Right renal cortex interstitium (tissue), 3 donors: ENCODE results near the gene CLASP2. TPM values are rescaled to one million over a fixed set of nuclear protein-coding genes. Genes with fewer than 3 reads are reported as not detected.

Source experiments
- DNase-seq, 3 donors: peaks; one replicate each; pipeline ENCODE4 v3.0.0-alpha.2; 2013; ENCODE audit warnings: low read depth in 3 of 3, low spot score in 2 of 3
- polyA plus RNA-seq, 3 donors: library from polyadenylated mRNA; unstranded; fragments of 120-200 nt; gene quantifications; one replicate each; pipeline ENCODE4 v1.2.1, GENCODE V29; 2013; ENCODE audit not compliant: insufficient read length in 3 of 3

CLASP2 gene
- polyA plus RNA-seq, 3 donors, result 51.3 to 58.0 (median 55.6) TPM

DNA sequence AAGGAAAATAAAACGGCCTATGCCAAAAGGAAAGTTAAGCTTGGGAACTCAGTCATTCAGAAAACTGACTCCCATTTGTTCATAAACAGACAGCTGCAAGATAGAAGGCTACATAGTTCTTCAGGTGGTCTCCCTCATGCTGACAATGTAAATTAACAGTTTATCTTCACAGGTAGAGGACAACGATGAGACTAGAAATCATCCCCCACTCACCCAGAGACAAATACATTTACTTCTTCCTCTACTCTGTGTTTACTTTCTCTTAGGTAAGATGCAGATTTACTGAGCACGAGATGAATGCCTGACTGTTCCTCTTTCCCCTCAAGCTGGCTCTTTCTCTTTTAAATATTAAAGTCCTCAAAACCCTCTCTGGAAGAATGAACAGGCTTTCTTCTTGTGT is 160.2 kb downstream of the CLASP2 start:
- DNase-seq, result no peak

DNA sequence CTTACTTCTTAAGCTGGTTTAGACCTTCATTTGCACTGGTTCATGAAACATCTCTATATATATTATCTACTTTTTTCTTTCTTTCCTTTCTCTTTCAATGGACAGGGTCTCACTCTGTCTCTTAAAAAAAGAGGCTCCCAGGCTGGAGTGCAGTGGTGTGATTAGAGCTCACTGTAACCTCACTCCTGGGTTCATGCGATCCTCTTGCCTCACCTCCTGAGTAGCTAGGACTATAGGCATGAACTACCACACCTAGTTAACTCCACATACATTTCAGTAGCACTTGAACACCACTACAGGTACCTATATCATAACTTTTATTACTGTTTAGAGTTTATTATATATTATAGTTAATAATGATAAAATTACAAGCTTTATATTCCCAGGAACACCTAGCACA is 160.8 kb downstream of the CLASP2 start:
- no peak for DNase-seq

- DNase-seq, result no peak
Observed at GRCh38 chr3:33547101-33547500, 171.0 kb downstream of the CLASP2 start.

DNA sequence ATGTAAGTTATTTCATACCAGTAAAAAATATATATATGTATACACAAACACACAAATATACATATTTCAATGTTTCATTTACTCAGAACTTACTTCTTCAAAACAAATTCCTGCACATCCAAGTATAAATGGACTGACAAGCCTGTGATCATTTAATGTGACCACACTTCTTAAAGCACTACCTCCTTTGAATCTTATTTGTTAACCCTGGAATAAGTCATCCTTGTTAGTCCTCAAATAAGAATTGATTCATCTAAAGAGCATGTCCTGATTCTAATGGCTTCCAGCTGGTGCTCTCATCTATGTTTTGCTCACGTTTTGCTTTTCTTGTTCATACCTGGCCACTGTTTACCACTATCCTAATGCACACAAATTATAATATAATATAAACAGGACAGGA is 173.9 kb downstream of the CLASP2 start:
- DNase-seq, result no peak

DNA sequence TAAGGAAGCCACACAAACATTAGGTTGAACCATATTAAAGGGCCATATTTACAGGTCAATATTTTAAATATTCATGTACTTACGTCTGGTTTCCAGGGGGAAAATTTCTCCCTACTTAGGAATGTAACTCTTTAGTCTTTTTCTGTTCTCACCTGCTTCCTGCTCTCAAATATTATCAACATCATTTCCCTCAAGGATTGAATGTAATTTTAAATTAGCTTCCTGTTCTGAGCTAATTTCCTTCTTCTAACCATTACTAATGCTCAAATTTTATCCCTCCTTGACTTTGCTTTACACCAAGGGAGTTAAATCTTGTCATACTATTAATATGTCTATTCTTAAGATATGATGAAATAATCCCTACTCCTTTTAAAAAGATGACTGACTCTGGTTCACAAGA is 174.5 kb downstream of the CLASP2 start:
- no peak for DNase-seq

GRCh38 chr3:33541918-33542317 is 176.1 kb downstream of the CLASP2 start:
- DNase-seq, result no peak

DNA sequence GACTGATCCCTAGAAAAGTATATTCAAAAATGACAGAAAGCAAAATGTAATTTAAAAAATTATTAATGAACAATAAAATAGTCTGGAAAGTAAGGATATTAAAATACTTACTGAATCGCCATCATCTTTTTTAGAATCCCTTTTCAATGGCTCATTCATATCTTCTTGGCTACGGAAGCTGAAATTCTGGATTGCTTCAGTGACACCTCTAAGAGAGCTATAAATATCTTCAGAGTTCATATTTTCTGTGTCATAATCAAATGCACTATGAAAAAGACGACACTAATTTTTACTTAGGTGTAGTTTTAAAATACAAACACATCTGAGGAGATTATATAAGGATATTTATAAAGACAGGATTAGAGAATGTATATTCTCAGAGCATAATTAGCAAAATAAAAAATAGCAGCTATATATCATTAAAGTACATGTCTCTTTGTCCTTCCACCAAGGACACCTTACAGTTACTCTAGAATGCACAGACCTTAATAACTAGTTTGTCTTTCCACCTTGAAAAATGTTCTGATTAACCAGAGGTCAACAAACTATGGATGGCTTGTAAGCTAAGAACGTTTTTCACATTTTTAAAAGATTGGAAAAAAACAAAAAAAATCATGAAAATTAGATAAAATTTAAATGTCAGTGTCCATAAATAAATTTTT is 179.2 kb downstream of the CLASP2 start:
- DNase-seq, result no peak

DNA sequence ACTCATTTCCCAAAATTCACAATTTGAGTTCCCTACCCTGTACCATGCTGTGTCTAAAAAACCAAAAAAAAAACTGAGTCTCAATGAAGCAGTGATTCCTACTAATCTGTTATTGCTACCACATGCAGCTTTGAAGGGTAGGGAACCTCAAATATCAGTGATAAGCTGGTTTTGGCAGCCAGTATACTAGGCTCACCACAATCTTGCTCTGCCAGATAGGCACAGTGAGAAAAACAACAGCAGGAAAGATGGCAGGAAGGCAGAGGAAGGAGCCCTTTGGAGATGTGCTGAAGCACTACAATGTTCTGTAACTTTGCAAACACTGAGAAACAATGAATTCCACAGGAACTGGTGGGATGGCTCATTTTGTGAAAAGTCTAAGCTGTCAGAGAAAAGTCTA is 180.9 kb downstream of the CLASP2 start:
- DNase-seq, result no peak

DNA sequence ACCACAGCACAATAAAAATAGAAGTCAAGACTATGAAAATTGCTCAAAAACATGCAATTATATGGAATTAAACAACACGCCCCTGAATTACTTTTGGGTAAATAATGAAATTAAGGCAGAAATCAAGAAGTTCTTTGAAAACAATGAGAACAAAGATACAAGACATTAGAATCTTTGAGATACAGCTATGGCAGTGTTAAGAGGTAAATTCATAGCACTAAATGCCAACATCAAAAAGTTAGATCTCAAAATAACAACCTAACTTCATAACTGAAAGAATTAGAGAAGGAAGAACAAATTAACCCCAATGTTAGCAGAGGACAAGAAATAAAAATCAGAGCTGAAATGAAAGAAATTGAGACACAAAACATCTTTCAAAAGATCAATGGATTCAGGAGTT is 191.3 kb downstream of the CLASP2 start:
- DNase-seq, result no peak

- DNase-seq, result no peak
Observed at GRCh38 chr3:33525232-33525631, 192.8 kb downstream of the CLASP2 start.

DNA sequence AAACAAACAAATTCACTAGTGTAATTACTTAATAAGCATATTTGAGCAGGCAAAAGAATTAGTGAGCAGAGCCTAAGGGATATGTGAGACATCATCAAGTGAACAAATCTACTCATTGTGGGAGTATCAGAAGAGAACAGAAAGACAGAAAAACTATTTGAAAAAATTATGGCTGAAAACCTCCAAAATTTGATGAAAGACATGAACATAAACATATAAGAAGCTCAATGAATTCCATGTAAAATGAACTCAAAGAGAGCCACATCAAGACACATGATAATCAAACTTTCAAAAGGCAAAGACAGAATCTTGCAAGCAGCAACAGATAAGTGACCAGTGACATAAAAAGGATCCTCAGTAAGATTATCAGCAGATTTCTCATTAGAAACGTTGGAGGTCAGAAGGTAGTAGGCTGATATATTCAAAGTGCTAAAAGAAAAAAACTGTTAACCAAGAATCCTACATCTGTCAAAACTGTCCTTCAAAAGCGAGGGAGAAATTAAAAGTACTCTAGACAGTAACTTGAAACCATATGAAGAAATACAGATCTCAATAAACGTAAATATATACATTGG is 194.9 kb downstream of the CLASP2 start:
- DNase-seq, result no peak

DNA sequence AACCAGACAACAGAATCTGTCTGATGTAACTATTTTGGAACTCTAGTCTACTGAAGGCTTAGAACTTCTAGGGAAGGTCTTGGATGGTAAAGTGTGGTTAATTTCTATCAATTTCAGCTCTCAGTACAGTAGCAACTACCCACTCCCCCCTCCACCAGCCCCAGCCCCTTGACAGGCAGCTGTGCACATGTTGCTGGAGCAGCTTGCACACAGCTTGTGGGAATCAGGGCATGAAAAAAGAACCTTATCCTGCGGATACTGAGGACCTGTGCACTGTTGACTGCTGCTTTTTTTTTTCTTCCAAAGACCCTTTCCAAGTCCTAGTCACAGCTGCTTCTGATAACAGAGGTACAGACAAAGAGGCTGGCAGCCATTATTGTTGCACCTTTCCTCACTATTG is 196.3 kb downstream of the CLASP2 start:
- no peak for DNase-seq

GRCh38 chr3:33513262-33513863 is 204.7 kb downstream of the CLASP2 start:
- DNase-seq, result no peak

- DNase-seq, result no peak
Observed at GRCh38 chr3:33505027-33505426, 213.0 kb downstream of the CLASP2 start.

- no peak for DNase-seq
Observed at GRCh38 chr3:33496449-33496848, 221.6 kb downstream of the CLASP2 start.

GRCh38 chr3:33491721-33492120 is 226.3 kb downstream of the CLASP2 start:
- DNase-seq, result no peak

GRCh38 chr3:33490641-33491241 is 227.3 kb downstream of the CLASP2 start:
- no peak for DNase-seq

DNA sequence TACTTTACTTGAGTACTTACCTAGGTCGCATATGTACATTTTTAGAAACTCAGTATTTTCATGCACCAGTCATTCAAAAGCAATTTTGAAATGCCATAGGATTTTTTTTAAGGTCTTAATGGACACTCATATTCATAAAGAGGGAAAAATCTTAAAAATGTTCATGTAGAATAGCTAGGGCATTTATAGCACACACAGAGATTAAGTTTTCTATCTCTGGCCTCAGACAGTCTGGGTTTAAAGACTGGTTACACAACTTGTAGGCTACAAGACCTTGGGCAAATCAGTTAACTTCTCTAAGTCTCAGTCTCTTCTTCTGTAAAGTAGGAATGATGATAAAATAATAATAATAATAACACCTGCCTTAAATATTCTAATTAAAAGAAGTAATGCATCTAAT is 229.4 kb downstream of the CLASP2 start:
- DNase-seq, result no peak

DNA sequence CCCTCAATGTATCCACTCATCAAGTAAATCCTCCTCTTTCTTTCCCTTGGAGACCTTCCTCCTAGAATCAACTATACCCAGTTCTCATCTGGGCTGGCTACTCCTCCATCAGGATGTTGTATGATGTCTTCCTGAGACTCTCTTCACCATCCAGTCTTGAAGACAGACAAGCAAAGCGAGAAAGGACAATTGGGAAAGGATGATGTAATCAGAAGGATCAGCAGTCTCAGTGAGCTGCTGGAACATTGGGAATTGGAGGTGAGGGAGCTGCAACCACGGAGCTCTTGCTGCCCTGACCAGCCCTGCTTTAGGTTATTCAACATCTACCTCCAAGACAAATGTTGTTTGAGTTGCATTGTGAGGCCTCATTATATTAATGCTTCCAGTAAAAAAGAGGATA is 229.8 kb downstream of the CLASP2 start:
- DNase-seq, result no peak

DNA sequence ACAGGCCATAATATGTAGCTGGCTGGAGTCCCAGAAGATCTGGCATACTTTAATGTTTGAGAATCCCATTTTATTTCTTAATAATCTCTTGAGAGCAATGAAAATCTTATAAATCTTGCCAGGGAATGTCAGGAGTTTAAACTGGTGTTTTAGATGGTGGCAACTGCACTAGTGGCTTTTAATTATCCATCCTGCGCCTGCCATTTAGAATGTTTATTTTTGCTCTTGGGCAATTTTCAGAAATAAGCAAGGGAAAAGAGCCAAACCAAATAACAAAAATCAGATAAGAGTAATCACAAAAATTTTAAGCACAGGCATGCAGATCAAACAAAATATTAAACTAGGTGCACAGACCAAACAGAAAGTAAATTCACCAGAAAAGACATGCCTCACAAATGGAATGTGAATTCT is 235.9 kb downstream of the CLASP2 start:
- no peak for DNase-seq

- no peak for DNase-seq
Observed at GRCh38 chr3:33474896-33475295, 243.2 kb downstream of the CLASP2 start.

DNA sequence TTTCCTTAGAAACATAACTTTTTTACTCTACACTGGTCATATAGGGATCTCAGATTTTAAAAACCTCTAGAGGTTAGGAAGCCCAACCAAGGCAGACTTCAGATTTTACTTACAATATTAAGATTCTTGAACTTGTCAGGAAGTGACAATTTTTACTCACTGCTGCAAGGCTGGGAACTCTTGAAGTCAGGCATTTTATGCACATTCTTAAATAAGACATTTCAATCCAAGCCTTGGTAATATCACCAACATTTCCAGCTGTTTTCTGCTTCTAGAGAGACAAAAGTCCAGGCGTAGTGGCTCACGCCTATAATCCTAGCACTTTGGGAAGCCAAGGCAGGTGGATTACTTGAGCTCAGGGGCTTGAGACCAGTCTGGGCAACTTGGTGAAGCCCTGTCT is 244.2 kb downstream of the CLASP2 start:
- DNase-seq, result no peak
